Transverse colon (tissue), 4 donors: ENCODE results near the gene TOMM6.

Source experiments
- POLR2A ChIP-seq: fragments of 450-650 bp; IDR thresholded peaks from one replicate; pipeline ENCODE4 v1.6.1; 2016; ENCODE audit warnings: antibody characterized with exemption, mild to moderate bottlenecking, moderate library complexity
- POLR2AphosphoS5 ChIP-seq, 3 donors: sonication (generic); formaldehyde crosslinking; IDR thresholded peaks; one replicate each; pipeline ENCODE4 v1.6.1; 2016; ENCODE audit warnings: antibody characterized with exemption in 3 of 3
- TF ChIP-seq, protein P1 (sequence below), 5 experiments: fragments of 200-600 bp in 3 of 5; fragments of 450-650 bp in 2 of 5; sonication (generic) in 3 of 5; IDR thresholded peaks; 1 replicate in 2 of 5; 2 replicates in 3 of 5; pipeline ENCODE4 v1.5.1; 2016 to 2017; ENCODE audit warnings: antibody characterized with exemption in 5 of 5, inconsistent platforms in 3 of 5, mild to moderate bottlenecking in 2 of 5, moderate library complexity in 1 of 5

DNA sequence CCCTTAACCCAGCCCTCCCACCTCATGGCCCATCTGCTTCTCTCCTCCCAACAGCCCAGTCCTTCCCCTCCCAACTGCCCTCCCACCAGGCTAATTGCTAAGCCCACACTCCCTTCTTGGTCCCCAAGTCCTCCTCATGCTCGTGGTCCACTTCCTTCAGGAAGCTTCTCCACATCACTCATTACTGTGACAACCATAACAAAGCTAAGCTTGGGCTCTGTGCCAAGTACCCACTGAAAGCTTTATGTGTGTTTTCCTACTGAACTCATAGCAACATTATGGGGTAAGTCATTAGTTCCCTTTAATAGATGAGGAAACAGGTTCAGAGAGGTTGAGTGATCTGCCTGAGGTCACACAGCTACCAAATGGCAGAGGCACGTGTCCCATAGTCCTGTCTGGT is 24.0 kb upstream of the TOMM6 start:
- TF ChIP-seq, protein P1, sequence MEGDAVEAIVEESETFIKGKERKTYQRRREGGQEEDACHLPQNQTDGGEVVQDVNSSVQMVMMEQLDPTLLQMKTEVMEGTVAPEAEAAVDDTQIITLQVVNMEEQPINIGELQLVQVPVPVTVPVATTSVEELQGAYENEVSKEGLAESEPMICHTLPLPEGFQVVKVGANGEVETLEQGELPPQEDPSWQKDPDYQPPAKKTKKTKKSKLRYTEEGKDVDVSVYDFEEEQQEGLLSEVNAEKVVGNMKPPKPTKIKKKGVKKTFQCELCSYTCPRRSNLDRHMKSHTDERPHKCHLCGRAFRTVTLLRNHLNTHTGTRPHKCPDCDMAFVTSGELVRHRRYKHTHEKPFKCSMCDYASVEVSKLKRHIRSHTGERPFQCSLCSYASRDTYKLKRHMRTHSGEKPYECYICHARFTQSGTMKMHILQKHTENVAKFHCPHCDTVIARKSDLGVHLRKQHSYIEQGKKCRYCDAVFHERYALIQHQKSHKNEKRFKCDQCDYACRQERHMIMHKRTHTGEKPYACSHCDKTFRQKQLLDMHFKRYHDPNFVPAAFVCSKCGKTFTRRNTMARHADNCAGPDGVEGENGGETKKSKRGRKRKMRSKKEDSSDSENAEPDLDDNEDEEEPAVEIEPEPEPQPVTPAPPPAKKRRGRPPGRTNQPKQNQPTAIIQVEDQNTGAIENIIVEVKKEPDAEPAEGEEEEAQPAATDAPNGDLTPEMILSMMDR (IDR thresholded peaks at IDR 0.05), result no peak
- TF ChIP-seq POLR2AphosphoS5 (IDR thresholded peaks at IDR 0.05) (no peak), POLR2A (no peak)
